GM15510 (cell line): ENCODE data around the gene EFCAB11.

ENCODE experiments used
- POLR2A ChIP-seq: IDR thresholded peaks from 3 replicates; pipeline ENCODE4 v1.6.1; 2011; ENCODE audit warnings: borderline replicate concordance; ENCODE audit not compliant: insufficient read length; ENCODE audit errors: extremely low read depth

EFCAB11 gene

DNA sequence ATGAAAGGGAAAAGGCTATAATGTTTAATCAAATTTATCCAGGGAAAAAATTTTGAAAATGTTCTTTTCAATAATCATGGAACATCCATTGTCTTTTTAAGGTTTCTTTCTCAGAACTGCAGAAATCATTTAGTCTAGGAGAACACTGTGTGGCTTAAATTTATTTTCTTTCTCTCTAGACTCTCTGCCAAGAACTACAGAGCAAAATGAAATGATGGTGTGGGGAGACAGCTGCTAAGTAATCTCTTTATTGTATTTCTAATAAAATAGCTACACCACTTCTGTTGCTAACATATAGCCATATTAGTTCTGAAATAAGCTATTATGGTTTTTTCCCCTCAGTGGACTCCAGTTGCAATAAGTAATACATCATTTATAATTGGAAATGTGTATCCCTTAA is 120.9 kb downstream of the EFCAB11 start:
- no peak for TF ChIP-seq POLR2A

GRCh38 chr14:89833120-89833532 is 121.4 kb downstream of the EFCAB11 start:
- TF ChIP-seq POLR2A, result no peak

GRCh38 chr14:89828471-89829165 is 125.9 kb downstream of the EFCAB11 start:
- no peak for TF ChIP-seq POLR2A

GRCh38 chr14:89827265-89827664 is 127.3 kb downstream of the EFCAB11 start:
- TF ChIP-seq POLR2A, result no peak

DNA sequence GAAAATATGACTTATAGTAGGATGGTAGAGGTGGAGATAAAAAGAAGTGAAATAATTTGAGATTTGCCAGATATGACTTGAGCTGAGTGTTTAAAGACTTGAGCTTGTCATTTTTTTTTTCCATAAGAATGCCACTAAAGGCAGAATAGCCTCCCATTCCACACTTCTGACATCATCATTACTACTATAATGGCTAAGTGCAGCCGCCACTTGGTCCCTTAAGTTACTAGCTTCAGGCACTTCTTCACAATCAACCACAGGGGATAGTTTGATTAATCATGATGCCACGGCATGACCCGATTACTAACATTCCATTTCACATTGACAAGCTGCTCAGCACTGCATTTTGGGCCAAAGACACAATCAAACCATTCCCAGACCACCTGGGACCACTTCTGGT is 127.9 kb downstream of the EFCAB11 start:
- no peak for TF ChIP-seq POLR2A

GRCh38 chr14:89823743-89824142 is 130.8 kb downstream of the EFCAB11 start:
- no peak for TF ChIP-seq POLR2A

DNA sequence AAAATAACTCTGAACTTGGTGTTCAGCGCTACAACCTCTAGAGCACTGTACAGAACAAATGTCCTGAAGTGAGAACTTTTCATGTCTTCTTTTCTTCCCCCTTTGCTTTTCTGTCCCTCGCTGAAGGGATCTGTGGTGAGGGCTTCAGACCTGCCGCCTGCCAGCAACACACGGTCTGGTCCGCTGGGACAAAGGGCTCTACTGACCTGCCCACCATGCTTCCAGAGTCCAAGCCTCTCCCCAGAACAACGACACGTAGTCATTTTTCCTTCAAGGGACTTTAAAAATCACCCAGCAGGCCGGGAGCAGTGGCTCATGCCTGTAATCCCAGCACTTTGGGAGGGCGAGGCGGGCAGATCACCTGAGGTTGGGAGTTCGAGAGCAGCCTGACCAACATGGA is 140.4 kb downstream of the EFCAB11 start:
- TF ChIP-seq POLR2A, result no peak

DNA sequence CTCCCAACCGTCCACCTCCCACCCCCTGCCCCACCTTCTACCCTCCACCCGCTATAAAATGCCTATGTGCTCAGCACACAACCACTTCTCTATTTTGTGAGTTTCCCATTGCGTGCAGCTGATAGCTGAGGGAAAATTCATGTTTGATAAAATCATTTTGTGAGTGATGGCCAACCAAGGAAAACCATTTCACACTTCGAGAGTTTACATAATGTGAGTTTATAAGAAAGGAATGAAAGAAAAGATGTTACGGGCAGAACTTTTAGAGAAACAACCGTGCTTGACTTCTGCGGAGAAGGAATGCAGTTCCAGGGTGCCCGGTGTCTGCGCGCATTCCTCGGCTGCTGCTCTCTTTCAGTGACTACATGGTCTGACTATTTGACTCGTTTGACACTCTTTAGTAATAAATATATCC is 140.9 kb downstream of the EFCAB11 start:
- TF ChIP-seq POLR2A, result no peak

DNA sequence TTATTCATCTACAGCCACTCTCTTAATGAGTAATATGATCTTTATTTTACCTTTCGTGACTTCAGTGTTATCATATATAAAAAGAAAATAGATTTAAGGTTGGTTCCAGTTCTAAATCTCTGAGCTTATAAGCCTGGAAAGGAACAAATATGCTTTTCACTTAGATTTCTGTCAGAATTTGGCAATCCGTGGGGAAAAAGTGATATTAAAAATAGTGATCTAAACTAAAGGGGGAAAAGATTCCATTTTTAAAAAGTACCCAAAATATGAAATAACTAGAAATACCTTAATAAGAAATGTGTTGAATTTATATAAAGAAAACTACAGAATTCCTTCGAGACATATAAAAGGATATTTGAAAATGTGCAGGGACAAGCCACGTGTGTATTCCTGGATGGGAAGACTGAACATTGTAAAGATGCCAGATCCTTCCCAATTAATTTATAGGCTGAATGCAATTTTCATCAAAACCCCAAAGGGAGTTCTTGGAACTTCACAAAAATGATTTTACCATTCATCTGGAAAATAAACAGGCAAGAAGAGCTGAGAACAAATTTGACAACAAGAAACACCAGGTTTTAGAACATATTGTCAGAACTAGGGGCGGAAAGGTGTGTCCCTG is 142.5 kb downstream of the EFCAB11 start:
- no peak for TF ChIP-seq POLR2A

GRCh38 chr14:89810101-89810500 is 144.4 kb downstream of the EFCAB11 start:
- TF ChIP-seq POLR2A, result no peak

- no peak for TF ChIP-seq POLR2A
Observed at GRCh38 chr14:89807892-89808291, 146.6 kb downstream of the EFCAB11 start.

- no peak for TF ChIP-seq POLR2A
Observed at GRCh38 chr14:89807151-89807550, 147.4 kb downstream of the EFCAB11 start.

- TF ChIP-seq POLR2A, result no peak
Observed at GRCh38 chr14:89806451-89806850, 148.1 kb downstream of the EFCAB11 start.

DNA sequence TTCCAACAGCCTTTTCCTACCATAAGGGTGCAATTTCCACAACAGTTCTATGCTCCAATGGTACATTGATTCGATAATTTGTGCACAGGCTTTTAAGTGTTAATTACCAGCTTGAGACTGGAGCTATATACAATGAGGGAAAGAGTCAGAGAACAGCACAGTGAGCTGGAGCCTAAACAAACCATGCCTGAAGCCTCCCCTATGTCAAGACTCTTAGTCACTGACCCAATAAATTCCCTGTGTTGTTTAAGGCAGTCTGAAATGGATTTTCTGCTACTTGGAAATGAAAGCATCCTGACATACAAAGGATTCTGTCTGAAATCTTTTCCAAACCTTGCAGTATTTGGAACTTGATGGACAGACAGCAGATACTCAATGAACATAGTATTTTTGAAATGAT is 149.0 kb downstream of the EFCAB11 start:
- TF ChIP-seq POLR2A, result no peak

GRCh38 chr14:89803542-89803941 is 151.0 kb downstream of the EFCAB11 start:
- TF ChIP-seq POLR2A, result no peak

DNA sequence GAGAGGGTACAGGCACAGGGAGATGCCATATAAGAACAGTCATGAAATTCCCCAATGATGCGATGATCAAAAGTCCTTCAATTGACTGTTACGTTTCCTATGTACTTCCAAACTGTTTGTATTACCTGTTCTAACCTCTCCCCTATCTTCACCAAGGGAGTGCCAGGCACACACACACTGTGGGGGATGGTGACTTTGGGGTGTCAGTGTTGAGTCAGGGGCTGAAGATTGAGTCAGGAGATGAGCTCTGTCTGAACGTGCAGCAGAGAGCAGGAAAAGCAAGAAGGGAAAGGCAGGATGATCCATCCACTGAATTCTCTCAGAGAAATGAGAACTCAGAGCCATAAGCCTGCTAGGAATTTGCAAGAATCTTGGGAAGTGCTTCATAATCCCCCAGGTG is 153.4 kb downstream of the EFCAB11 start:
- TF ChIP-seq POLR2A, result no peak
